ENCODE results near the gene CNOT6L. TPM values are rescaled to one million over a fixed set of nuclear protein-coding genes. Genes with fewer than 3 reads are reported as not detected.

Gene CNOT6L
- total RNA-seq, 4 donors from 2014 or later, result 15.3 to 32.1 (median 23.4) TPM

- peaks cover 0 to 20% (median 4%) of the 10 kb centered on the region in 4 donors for H3K9me3 ChIP-seq
- H3K4me1 ChIP-seq, result no peaks in the 10 kb centered on the region
- TF ChIP-seq, protein P1, sequence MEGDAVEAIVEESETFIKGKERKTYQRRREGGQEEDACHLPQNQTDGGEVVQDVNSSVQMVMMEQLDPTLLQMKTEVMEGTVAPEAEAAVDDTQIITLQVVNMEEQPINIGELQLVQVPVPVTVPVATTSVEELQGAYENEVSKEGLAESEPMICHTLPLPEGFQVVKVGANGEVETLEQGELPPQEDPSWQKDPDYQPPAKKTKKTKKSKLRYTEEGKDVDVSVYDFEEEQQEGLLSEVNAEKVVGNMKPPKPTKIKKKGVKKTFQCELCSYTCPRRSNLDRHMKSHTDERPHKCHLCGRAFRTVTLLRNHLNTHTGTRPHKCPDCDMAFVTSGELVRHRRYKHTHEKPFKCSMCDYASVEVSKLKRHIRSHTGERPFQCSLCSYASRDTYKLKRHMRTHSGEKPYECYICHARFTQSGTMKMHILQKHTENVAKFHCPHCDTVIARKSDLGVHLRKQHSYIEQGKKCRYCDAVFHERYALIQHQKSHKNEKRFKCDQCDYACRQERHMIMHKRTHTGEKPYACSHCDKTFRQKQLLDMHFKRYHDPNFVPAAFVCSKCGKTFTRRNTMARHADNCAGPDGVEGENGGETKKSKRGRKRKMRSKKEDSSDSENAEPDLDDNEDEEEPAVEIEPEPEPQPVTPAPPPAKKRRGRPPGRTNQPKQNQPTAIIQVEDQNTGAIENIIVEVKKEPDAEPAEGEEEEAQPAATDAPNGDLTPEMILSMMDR (IDR thresholded peaks at IDR 0.05), result no peak
- TF ChIP-seq EP300 (IDR thresholded peaks at IDR 0.05) (no peak), POLR2A (IDR thresholded peaks at IDR 0.05) (no peak)
- WGBS, 2 donors, result 92 to 100% methylated on average over 1 of the region's 1 CpG
- no peak overlapping the region for H3K4me3 ChIP-seq
- peaks cover 0 to 61% (median 0%) of the 10 kb centered on the region in 3 donors for H3K36me3 ChIP-seq
- no peaks in the 10 kb centered on the region for H3K27me3 ChIP-seq
- H3K27ac ChIP-seq, result no peak overlapping the region
- no peak for DNase-seq (ENCODE audit: low spot score in 2 of 2)
These were observed 57.6 kb downstream of the CNOT6L start for GRCh38 chr4:77761595-77761994.

DNA sequence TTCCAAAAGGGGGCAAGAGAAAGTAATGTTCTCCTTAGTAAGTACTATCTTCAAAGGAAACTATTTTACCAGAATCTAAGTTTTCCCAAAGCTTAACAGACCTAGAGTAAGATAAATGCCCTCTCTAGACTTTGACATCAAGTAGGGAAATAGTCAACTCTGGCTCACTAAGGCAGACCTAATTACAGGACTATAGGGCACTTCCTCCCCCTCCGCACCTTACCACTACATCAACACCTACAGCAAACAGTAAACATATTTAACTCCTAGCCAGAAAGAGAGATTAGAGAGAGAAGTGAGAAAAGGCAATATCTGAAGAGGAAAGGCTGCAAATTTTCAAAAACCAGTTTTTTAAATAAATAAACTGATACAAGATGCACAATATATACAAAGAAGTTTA is 60.4 kb downstream of the CNOT6L start:
- H3K27ac ChIP-seq, result no peak overlapping the region
- H3K36me3 ChIP-seq, result peaks cover 0 to 68% (median 0%) of the 10 kb centered on the region in 3 donors
- no peaks in the 10 kb centered on the region for H3K4me1 ChIP-seq
- peaks cover 0 to 20% (median 4%) of the 10 kb centered on the region in 4 donors for H3K9me3 ChIP-seq
- DNase-seq (ENCODE audit: low spot score in 2 of 2), result no peak
- no peak for TF ChIP-seq EP300 (IDR thresholded peaks at IDR 0.05)
- TF ChIP-seq, protein P1 (IDR thresholded peaks at IDR 0.05), result no peak
- no peak for TF ChIP-seq POLR2A (IDR thresholded peaks at IDR 0.05)
- H3K4me3 ChIP-seq, result no peak overlapping the region
- WGBS, 2 donors, result 97 to 100% methylated on average over 1 of the region's 1 CpG
- H3K27me3 ChIP-seq, result no peaks in the 10 kb centered on the region

- Histone ChIP-seq H3K36me3 (peaks cover 0 to 55% (median 0%) of the 10 kb centered on the region in 3 donors), H3K9me3 (peaks cover 0 to 14% (median 5%) of the 10 kb centered on the region in 4 donors), H3K4me3 (no peak overlapping the region), H3K4me1 (no peaks in the 10 kb centered on the region), H3K27ac (no peak overlapping the region), H3K27me3 (no peaks in the 10 kb centered on the region)
- no peak for DNase-seq (ENCODE audit: low spot score in 2 of 2)
- TF ChIP-seq, protein P1 (IDR thresholded peaks at IDR 0.05), result no peak
- TF ChIP-seq EP300 (IDR thresholded peaks at IDR 0.05) (no peak), POLR2A (IDR thresholded peaks at IDR 0.05) (no peak)
- 92 to 97% methylated on average over 2 of the region's 2 CpGs for WGBS, 2 donors
These were observed 67.4 kb downstream of the CNOT6L start for GRCh38 chr4:77751764-77752163.

- no peak overlapping the region for H3K27ac ChIP-seq
- H3K36me3 ChIP-seq, result peaks cover 0 to 26% (median 0%) of the 10 kb centered on the region in 3 donors
These were observed 73.4 kb downstream of the CNOT6L start for GRCh38 chr4:77745792-77746191.

DNA sequence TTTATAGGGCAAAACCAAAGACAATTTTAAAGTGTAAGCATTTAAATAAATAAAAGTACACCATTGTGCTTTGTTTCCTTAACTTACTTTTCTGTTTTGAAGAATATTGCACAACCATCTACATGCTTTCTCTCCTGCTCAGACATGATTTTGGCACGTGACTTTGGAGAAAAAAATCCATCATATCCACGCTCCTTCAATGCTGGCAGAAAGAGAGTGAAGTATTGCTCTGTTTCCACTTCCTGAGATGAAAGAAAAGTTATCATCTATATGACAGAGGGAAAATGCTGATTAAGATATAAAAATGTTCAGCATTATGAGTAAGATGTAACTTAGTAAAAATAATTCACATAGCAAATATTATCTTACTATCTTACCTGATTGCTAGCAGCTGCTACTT is 77.1 kb downstream of the CNOT6L start:
- 63 to 70% methylated on average over 2 of the region's 2 CpGs for WGBS, 2 donors
- H3K4me3 ChIP-seq, result no peak overlapping the region
- TF ChIP-seq, protein P1 (IDR thresholded peaks at IDR 0.05), result no peak
- no peak for TF ChIP-seq EP300 (IDR thresholded peaks at IDR 0.05)
- TF ChIP-seq POLR2A (IDR thresholded peaks at IDR 0.05), result no peak
- peaks cover 0 to 25% (median 0%) of the 10 kb centered on the region in 3 donors for H3K36me3 ChIP-seq
- H3K27ac ChIP-seq, result no peak overlapping the region
- DNase-seq (ENCODE audit: low spot score in 2 of 2), result no peak
- H3K4me1 ChIP-seq, result peaks cover 0 to 7% (median 0%) of the 10 kb centered on the region in 4 donors
- no peaks in the 10 kb centered on the region for H3K27me3 ChIP-seq
- H3K9me3 ChIP-seq, result no peaks in the 10 kb centered on the region

More at GRCh38 chr4:77745792-77746191, 73.4 kb downstream of the CNOT6L start:
- TF ChIP-seq EP300 (IDR thresholded peaks at IDR 0.05) (no peak), POLR2A (IDR thresholded peaks at IDR 0.05) (no peak)
- TF ChIP-seq, protein P1 (IDR thresholded peaks at IDR 0.05), result no peak
- Histone ChIP-seq H3K27me3 (no peaks in the 10 kb centered on the region), H3K4me3 (no peak overlapping the region), H3K9me3 (peaks cover 0 to 2% (median 0%) of the 10 kb centered on the region in 4 donors), H3K4me1 (peaks cover 0 to 7% (median 0%) of the 10 kb centered on the region in 4 donors)
- 87 to 88% methylated on average over 2 of the region's 2 CpGs for WGBS, 2 donors
- no peak for DNase-seq (ENCODE audit: low spot score in 2 of 2)

All from tibial nerve (tissue), 4 donors.